Activated CD8-positive, alpha-beta memory T cell treated with anti-CD3 and anti-CD28 coated beads, Interleukin-2, amount 50 U/mL, for 24 hours (primary cell): ENCODE measurements around the gene C1QTNF8.

Source experiments
- DNase-seq: peaks from one replicate; pipeline ENCODE4 v3.0.0-alpha.2; 2020; ENCODE audit errors: extremely low read depth

The C1QTNF8 gene

DNA sequence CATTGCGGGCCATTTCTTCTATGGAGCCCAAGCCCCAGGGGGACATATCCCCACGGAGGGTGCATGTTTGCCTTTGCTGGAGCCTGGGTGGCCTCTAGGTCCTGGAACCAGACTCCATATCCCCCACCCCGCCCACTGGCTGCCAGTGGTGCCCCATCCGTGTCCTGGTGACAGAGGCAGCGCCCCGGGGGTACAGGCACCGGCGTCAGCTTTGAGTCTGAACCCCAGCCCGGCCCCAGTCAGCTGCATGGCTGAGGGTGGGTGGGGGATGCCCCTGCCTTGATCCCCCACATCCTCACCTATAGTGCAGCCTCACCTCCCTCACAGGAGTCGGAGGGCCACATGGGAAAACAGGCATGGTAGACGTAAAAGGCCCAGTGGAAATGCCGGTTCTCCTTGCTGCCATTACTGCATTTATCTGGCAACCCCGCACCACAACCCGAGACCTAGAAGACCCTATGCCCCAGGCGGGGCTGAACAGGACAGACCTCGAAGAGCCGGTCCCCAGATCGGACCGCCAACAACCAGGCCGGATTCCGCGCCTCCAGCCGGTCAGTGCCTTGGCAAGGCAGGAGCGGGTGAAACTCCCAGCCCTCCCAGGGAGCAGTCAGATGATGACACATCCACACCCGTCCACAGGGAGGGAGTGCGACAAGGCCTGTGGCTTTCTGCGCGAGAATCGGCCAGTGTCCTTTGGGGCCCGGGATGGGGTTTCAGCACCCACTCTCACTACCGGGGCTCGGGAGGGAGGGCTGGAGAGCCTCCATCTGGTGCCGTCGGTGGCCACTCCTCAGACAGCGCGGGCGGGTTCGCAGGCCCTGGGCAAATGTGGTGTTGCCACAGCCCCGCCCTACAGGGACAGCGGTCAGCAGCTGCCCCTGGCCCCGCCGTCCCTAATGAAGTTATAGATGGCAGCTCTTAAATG is 35.4 kb downstream of the C1QTNF8 start:
- no peak for DNase-seq

DNA sequence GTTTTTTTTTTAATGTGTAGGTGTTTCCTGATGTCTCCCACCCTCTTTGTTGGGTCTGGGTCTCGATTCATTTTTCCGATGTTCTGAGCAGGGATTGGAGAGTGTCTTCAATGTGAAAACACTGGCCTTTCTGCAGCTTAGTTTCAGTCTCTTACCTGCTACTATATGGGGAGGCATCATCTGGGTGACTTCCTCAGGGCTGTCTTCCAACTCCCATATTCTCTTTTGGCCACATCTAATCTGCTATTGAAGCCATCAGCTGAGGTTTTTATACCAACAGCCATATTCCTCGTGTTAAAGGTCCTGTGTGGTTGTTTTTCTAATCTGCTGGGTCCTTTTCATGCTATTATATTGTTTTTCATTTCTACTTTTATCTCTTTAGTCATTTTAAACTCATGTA is 36.7 kb downstream of the C1QTNF8 start:
- DNase-seq: no peak

DNA sequence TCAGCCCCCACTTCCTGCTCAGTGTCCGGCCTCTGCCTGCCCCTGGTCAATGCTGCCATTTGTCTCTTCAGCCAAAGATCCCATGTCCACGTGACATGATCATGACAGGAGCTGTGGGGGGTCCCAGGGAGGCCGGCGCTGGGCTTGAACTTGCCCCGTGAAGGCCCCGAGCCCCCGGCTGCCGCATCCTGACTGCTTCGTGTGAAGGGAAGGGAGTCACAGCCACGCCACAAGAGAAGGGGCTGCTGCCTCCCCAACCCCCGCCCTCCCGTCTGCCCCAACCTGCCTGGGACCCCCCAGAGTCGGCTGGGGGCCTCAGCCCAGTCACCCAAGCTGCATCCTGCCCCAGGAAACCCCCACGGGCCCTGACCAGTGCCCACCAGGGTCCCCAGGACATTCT is 37.8 kb downstream of the C1QTNF8 start:
- no peak for DNase-seq

DNA sequence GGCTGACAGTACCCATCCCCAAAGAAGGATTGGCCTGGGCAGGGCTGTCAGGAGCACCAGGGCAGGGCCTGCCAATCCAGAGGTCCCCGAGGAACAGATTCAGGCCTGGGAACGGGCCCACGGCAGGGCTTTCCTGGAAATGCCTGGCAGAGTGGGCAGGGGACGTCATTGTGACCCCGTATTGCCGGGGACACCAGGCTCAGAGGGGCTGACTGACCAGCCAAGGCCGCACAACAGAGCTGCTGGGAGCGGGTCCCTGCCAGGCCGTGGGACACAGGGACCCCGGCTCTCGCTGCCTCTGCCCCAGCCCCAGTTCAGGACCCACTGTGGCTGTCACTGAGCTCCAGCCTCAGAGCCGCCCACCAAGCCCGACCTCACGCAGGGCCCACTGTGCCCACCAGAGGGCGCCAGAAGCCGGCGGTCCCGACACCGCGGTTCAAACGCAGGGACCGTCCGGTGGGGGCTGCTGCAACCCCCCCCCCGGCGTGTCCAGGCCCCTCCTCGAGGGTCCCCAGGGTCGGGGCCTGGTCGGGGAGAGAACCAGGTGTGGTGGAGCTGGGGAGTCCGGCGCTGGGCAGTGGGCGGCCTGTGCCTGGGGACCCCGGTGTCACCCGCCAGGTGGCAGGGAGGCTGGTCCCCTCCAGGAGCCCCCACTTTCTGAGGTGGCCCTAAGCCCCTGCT is 38.7 kb downstream of the C1QTNF8 start:
- peak; percentile 14 for DNase-seq

- no peak for DNase-seq
Observed at GRCh38 chr16:1056196-1056595, 39.8 kb downstream of the C1QTNF8 start.

- DNase-seq: no peak
Observed at GRCh38 chr16:1055557-1055924, 40.5 kb downstream of the C1QTNF8 start.

DNA sequence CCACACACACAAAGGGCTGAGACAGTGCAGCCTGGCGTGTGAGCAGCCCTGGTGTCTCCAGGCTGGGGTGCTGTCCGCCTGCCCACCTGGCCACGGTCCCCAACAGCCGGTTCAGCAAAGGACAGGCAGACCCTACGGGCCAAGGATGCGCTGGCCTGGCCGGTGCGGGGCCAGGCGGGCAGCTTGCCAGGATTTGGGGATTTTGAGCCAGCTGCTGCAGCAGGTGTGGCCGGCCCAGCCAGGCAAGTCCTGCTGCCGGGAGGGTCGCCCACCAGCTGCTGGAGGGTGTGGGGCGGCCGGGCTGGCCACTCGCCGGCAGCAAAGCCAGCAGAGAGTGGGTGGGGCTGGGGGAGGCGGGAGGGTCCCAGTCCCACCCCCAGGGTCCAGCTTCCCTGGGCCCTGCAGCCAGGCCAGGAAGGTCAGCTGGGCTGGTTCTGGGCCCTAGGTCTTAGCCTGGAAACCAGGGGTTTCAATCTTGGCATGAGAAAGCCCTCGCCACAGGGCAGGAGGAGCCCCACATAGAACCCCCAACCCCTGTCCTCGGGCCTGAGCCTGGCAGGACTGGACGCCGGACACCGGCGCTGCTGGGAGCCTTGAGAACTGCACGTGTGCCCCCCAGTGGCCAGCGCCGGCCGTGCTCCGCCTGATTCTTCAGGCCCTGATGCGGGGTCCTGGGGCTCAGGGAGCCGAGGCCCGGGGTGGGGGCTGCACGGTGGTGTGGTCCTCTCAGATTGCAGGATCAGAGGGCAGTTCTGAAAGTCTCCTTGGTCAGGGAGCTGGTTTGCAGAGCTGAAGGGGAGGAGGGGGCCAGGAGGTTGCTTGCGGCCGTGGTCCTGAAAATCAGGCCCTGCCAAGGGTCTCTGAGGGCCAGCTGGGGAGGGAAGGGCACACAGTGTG is 41.1 kb downstream of the C1QTNF8 start:
- no peak for DNase-seq

DNA sequence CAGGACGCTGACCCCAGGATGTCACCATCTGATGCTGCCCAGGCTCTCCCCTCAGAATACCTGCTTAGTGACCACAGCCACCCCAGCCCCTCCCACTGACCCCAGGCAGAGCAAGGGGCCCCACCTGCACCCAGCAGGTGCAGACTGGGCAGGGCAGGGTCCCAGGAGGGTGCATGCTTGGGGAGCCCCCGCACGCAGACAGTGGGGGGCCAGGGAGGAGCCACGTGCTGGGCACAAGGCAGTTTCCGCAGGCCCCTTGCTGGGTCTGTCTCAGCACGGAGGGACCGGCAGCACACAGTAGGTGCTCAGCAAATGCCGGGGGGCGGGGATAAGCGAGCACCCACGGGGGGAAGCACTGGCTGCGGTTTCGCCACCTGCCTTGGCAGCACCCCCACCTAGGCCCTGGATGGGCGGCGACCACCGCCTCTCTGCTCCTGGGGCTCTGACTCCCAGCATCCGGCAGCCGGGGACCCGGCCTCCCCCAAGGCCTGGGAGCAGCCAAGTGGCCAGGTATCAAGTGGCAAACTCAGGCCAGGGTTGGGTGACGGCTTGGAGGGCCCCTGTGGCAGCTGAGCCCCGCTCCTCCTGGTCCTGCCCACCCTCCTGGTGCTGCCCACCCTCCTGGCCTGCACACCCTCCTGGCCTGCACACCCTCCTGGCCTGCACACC is 42.2 kb downstream of the C1QTNF8 start:
- no peak for DNase-seq

DNA sequence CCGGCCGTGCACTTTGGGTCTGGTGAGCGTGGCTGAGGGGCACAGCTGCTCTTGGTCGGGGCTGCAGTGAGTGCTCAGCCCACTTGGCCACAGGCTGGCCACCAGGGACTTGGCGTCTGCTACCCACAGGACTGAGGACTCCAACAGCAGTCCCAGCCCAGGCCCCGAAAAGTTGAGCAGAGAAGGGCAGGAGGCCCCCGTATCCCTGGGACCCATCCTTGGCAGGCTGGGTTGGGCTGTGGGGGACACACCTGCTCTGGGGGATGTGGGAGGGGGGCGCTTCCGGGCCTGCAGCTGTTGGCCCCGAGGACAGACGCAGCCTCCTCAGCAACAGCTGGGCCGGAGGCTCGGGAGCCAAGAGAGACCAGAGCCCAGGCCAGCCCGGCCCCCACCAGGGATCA is 42.9 kb downstream of the C1QTNF8 start:
- no peak for DNase-seq

DNA sequence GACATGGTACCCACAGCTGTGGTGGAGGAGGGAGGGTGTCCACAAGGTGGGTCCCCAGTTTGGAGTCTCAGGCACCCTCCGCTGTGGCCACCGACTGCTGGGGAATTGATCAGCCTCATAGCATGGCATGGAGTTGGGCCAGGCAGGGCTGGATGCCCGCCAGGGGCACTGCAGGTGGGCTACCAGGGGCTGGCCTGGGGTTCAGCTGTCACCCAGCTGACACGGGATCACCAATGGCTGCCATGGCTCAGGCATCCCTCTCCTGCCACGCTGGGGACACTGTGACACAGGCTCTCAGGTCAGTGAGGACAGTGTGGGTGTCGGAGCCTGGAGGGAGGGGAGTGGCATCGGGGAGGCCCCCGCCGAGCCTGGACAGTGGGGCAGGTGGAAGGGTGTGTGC is 43.3 kb downstream of the C1QTNF8 start:
- DNase-seq: no peak

- DNase-seq: no peak
Observed at GRCh38 chr16:1051446-1051845, 44.6 kb downstream of the C1QTNF8 start.

GRCh38 chr16:1050921-1051320 is 45.1 kb downstream of the C1QTNF8 start:
- no peak for DNase-seq

DNA sequence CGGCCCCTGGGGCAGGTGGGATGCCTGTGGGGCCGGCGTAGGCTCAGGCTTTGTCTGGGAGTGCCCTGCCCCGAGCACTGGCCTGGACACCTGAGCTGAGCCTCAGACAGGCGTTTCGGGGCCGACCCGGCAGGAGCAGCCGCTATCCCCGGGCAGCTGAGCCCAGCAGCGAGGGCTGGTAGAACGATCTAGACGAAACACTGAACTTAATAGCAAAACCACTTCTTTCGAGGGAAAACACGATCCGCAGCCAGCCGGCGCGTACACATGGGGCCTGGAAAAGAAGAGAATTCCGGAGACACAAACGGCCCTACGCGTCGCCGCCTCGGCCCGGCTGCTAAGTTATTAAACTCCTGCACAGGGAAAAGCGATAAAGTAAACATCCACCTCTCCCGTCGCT is 45.5 kb downstream of the C1QTNF8 start:
- no peak for DNase-seq

DNA sequence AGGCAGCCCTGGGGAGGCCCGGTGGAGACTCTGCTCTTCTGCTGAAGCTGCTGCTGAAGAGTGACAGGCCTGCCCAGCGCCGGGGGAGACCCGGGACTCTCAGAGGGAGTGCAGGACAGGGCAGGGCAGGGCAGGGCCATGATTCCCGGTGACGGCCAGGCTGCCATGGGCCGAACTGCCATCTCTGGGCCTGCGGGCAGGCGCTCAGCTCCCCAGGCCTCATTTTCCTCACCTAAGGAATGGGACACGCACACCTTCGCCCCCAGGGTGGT is 46.1 kb downstream of the C1QTNF8 start:
- no peak for DNase-seq

DNA sequence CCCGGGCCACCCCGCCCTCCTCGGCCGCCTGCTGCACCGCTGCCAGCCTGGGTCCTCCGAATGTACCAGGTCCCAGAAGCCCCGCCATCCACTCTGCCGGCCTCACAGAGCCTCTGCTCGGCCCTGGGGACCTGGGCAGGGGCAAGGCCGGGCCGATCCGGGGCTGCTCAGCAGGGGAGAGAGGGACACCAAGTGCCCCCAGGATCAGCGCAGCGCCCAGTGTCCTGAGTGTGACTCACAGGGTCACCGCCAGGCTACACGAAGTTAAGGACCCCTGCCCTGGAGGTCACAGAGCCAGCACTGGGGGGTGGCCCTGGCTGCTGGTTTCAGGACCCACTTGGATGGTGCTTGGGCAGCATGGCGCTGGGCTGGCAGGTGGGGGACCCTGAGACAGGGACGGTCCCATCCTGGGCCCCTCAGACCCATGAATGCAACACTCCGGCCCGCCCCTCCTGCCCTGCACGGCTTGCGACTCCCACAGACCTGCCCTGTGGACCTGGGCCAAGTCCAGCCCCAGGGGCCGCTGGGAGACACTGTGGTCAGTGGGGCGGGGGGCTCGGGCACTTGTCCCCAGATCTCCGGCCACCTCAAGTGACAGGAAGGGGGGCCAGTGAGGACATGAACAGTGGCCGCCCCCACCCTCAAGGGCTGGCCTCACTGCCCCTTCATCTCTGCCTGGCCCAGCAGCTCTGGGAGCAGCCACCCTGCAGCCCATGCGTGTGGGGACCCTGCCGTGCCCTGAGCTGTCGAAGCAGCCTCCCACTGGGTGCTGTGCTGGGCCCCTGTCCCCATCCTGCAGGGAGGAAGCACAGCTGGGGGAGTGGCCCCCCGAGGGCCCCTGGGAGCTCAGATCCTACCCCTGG is 46.7 kb downstream of the C1QTNF8 start:
- DNase-seq: no peak

GRCh38 chr16:1048442-1049112 is 47.5 kb downstream of the C1QTNF8 start:
- DNase-seq: no peak

DNA sequence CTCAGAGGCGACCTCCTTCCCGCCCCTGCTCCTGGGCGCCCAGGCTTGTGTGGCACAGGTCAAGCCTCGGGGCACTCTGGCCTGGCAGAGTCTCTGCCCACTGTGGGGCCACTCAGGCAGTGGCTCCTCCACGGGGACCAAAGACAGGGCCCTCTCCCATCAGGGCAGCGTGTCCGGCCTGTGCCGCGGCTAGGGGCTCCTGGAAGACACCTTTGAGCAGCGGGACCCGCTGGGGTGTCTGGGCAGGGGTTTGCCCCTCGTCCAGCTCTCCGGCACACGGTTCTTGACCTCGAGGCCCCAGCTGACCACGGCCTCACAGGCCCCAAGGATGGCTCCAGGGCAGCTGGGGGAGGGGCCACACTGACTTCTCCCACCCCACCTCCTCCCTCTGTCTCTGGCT is 48.2 kb downstream of the C1QTNF8 start:
- no peak for DNase-seq

GRCh38 chr16:1047123-1047522 is 48.9 kb downstream of the C1QTNF8 start:
- DNase-seq: no peak

GRCh38 chr16:1045993-1046911 is 49.8 kb downstream of the C1QTNF8 start:
- DNase-seq: no peak
